ENCODE results near the gene NAA15.

DNA sequence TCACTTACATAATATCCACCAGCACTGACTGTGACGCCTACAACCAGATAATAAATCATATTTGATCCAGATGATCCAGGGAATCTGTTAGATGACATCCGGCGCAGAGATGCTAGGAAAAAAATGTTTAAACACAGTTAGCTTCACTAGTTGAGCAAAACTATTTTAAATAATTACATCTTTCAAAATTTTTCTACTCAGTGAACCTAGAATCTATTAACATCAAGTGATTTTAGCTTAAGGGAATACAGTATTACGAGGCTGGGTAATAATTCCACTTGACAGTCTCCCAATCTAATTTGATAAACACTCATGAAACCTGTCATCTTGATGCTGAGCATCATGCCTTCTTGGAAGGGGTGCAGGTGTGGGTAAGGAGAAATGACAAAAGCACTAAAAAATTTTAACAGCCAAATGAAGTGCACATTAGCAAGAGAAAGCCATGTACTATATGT lies 26.0 kb upstream of the NAA15 start:
- TF ChIP-seq POLR2AphosphoS5 (IDR thresholded peaks at IDR 0.05; ENCODE audit: low read depth, low read length), result no peak
- no peak for TF ChIP-seq POLR2A (IDR thresholded peaks at IDR 0.05; ENCODE audit: low read depth, low read length)
